Measurements from ENCODE around the gene BANP. TPM values are rescaled to one million over a fixed set of nuclear protein-coding genes. Genes with fewer than 3 reads are reported as not detected.
"Not testable (repeated sequence)": the region's sequence is repeated elsewhere in the genome, so short reads cannot be mapped to it uniquely, and the experiment has no call there.

Gene BANP
- polyA plus RNA-seq, 3 donors from 2014 or later = 6.3 to 19.4 (median 10.2) TPM

- H3K27ac Mint-ChIP-seq = no peak overlapping the region
- no peak for DNase-seq
- no peaks in the 10 kb centered on the region for H3K4me1 Mint-ChIP-seq
- no peak overlapping the region for H3K4me3 Mint-ChIP-seq
- no peaks in the 10 kb centered on the region for H3K36me3 Mint-ChIP-seq
- peaks cover 4 to 5% (median 5%) of the 10 kb centered on the region in 3 donors for H3K27me3 Mint-ChIP-seq (ENCODE audit: low read depth in 3 of 3)
- H3K9me3 Mint-ChIP-seq = no peaks in the 10 kb centered on the region
Observed at GRCh38 chr16:87919681-87919994, 31.6 kb upstream of the BANP start.

- DNase-seq = no peak
- H3K27me3 Mint-ChIP-seq (ENCODE audit: low read depth in 3 of 3) = peaks cover 4 to 9% (median 5%) of the 10 kb centered on the region in 3 donors
- no peaks in the 10 kb centered on the region for H3K9me3 Mint-ChIP-seq
- no peak overlapping the region for H3K27ac Mint-ChIP-seq
- no peak overlapping the region for H3K4me3 Mint-ChIP-seq
- no peaks in the 10 kb centered on the region for H3K36me3 Mint-ChIP-seq
- no peaks in the 10 kb centered on the region for H3K4me1 Mint-ChIP-seq
Observed at GRCh38 chr16:87921236-87921773, 29.9 kb upstream of the BANP start.

GRCh38 chr16:87922250-87922871 is 28.9 kb upstream of the BANP start:
- Mint-ChIP-seq H3K27ac (no peak overlapping the region), H3K4me3 (no peak overlapping the region), H3K4me1 (no peaks in the 10 kb centered on the region), H3K9me3 (peaks cover 0 to 2% (median 0%) of the 10 kb centered on the region in 6 donors), H3K27me3 (ENCODE audit: low read depth in 3 of 3) (peaks cover 4 to 12% (median 11%) of the 10 kb centered on the region in 3 donors), H3K36me3 (no peaks in the 10 kb centered on the region)
- no peak for DNase-seq

- no peak for DNase-seq
- Mint-ChIP-seq H3K4me3 (no peak overlapping the region), H3K27ac (no peak overlapping the region), H3K4me1 (no peaks in the 10 kb centered on the region), H3K36me3 (no peaks in the 10 kb centered on the region), H3K9me3 (peaks cover 0 to 2% (median 0%) of the 10 kb centered on the region in 6 donors), H3K27me3 (ENCODE audit: low read depth in 3 of 3) (peaks cover 2 to 10% (median 6%) of the 10 kb centered on the region in 3 donors)
Observed at GRCh38 chr16:87924041-87924810, 27.0 kb upstream of the BANP start.

GRCh38 chr16:87924811-87925670 is 26.2 kb upstream of the BANP start:
- Mint-ChIP-seq H3K27ac (no peak overlapping the region), H3K36me3 (no peaks in the 10 kb centered on the region), H3K4me1 (no peaks in the 10 kb centered on the region), H3K4me3 (no peak overlapping the region), H3K9me3 (peaks cover 0 to 2% (median 0%) of the 10 kb centered on the region in 6 donors), H3K27me3 (ENCODE audit: low read depth in 3 of 3) (peaks cover 2 to 10% (median 6%) of the 10 kb centered on the region in 3 donors)
- DNase-seq = no peak

GRCh38 chr16:87926246-87927194 is 24.7 kb upstream of the BANP start:
- H3K27me3 Mint-ChIP-seq (ENCODE audit: low read depth in 3 of 3) = peaks cover 2 to 10% (median 6%) of the 10 kb centered on the region in 3 donors
- no peak overlapping the region for H3K4me3 Mint-ChIP-seq
- DNase-seq = no peak
- H3K36me3 Mint-ChIP-seq = no peaks in the 10 kb centered on the region
- no peak overlapping the region for H3K27ac Mint-ChIP-seq
- peaks cover 0 to 2% (median 0%) of the 10 kb centered on the region in 6 donors for H3K9me3 Mint-ChIP-seq
- H3K4me1 Mint-ChIP-seq = no peaks in the 10 kb centered on the region

GRCh38 chr16:87927195-87927562 is 24.1 kb upstream of the BANP start:
- Mint-ChIP-seq H3K27me3 (ENCODE audit: low read depth in 3 of 3) (peaks cover 0 to 10% (median 6%) of the 10 kb centered on the region in 3 donors), H3K9me3 (peaks cover 0 to 2% (median 0%) of the 10 kb centered on the region in 6 donors), H3K4me3 (no peak overlapping the region), H3K36me3 (no peaks in the 10 kb centered on the region), H3K27ac (no peak overlapping the region), H3K4me1 (no peaks in the 10 kb centered on the region)
- DNase-seq = no peak

- H3K4me1 Mint-ChIP-seq = no peaks in the 10 kb centered on the region
- peaks cover 0 to 2% (median 0%) of the 10 kb centered on the region in 6 donors for H3K9me3 Mint-ChIP-seq
- H3K27me3 Mint-ChIP-seq (ENCODE audit: low read depth in 3 of 3) = peaks cover 0 to 7% (median 6%) of the 10 kb centered on the region in 3 donors
- no peak overlapping the region for H3K4me3 Mint-ChIP-seq
- no peak overlapping the region for H3K27ac Mint-ChIP-seq
- no peaks in the 10 kb centered on the region for H3K36me3 Mint-ChIP-seq
- no peak for DNase-seq
Observed at GRCh38 chr16:87929986-87930385, 21.2 kb upstream of the BANP start.

GRCh38 chr16:87930456-87930855 is 20.8 kb upstream of the BANP start:
- DNase-seq = no peak

GRCh38 chr16:87931504-87931903 is 19.7 kb upstream of the BANP start:
- DNase-seq = no peak
- Mint-ChIP-seq H3K36me3 (no peaks in the 10 kb centered on the region), H3K4me3 (no peak overlapping the region), H3K27me3 (ENCODE audit: low read depth in 3 of 3) (peaks cover 0 to 3% (median 3%) of the 10 kb centered on the region in 3 donors), H3K9me3 (peaks cover 0 to 1% (median 0%) of the 10 kb centered on the region in 6 donors), H3K27ac (no peak overlapping the region), H3K4me1 (no peaks in the 10 kb centered on the region)

More at GRCh38 chr16:87930456-87930855, 20.8 kb upstream of the BANP start:
- H3K9me3 Mint-ChIP-seq = peaks cover 0 to 2% (median 0%) of the 10 kb centered on the region in 6 donors
- no peak overlapping the region for H3K27ac Mint-ChIP-seq
- H3K27me3 Mint-ChIP-seq (ENCODE audit: low read depth in 3 of 3) = peaks cover 0 to 6% (median 5%) of the 10 kb centered on the region in 3 donors
- H3K4me3 Mint-ChIP-seq = no peak overlapping the region
- H3K4me1 Mint-ChIP-seq = no peaks in the 10 kb centered on the region
- H3K36me3 Mint-ChIP-seq = no peaks in the 10 kb centered on the region

- H3K9me3 Mint-ChIP-seq; H3K4me3 Mint-ChIP-seq; H3K27me3 Mint-ChIP-seq (ENCODE audit: low read depth in 3 of 3); H3K4me1 Mint-ChIP-seq; H3K36me3 Mint-ChIP-seq; H3K27ac Mint-ChIP-seq; DNase-seq: not testable (repeated sequence)
Observed at GRCh38 chr16:87932475-87933139, 18.6 kb upstream of the BANP start.

- H3K36me3 Mint-ChIP-seq = no peaks in the 10 kb centered on the region
- no peak overlapping the region for H3K27ac Mint-ChIP-seq
- H3K4me1 Mint-ChIP-seq = no peaks in the 10 kb centered on the region
- H3K27me3 Mint-ChIP-seq (ENCODE audit: low read depth in 3 of 3) = peaks cover 0 to 1% (median 0%) of the 10 kb centered on the region in 3 donors
- no peak overlapping the region for H3K4me3 Mint-ChIP-seq
- DNase-seq = no peak
- H3K9me3 Mint-ChIP-seq = no peaks in the 10 kb centered on the region
Observed at GRCh38 chr16:87933140-87933495, 18.1 kb upstream of the BANP start.
